ENCODE data around the gene GPR137C. TPM values are rescaled to one million over a fixed set of nuclear protein-coding genes. Genes with fewer than 3 reads are reported as not detected.

Gene GPR137C
- total and polyA plus RNA-seq, 2 experiments from 2014 or later = 1.7 to 2.5 TPM

- no peaks in the 10 kb centered on the region for H3K36me3 ChIP-seq (replicated peaks; ENCODE audit: insufficient read depth, low read depth)
- no peaks in the 10 kb centered on the region for H3K79me2 ChIP-seq
- TF ChIP-seq EZH2 (IDR thresholded peaks at IDR 0.05; ENCODE audit: borderline replicate concordance) (no peak), EZH2phosphoT487 (IDR thresholded peaks at IDR 0.05; ENCODE audit: low read depth, severe bottlenecking, unreplicated experiment) (no peak)
- H3K4me2 ChIP-seq = no peak overlapping the region
- H2AFZ ChIP-seq = no peak overlapping the region
- no peaks in the 10 kb centered on the region for H4K20me1 ChIP-seq (ENCODE audit: insufficient read depth, poor library complexity, severe bottlenecking)
- no peak overlapping the region for H3K4me3 ChIP-seq
- H3K9me2 ChIP-seq (replicated peaks; ENCODE audit: insufficient read depth) = no peaks in the 10 kb centered on the region
- DNase-seq (ENCODE audit: low spot score) = no peak
- no peaks in the 10 kb centered on the region for H3K4me1 ChIP-seq (ENCODE audit: insufficient read depth)
- H3K27ac ChIP-seq = no peak overlapping the region
- H3K27me3 ChIP-seq = no peaks in the 10 kb centered on the region
- H3K9me3 ChIP-seq (ENCODE audit: low read depth) = no peaks in the 10 kb centered on the region
Measured at GRCh38 chr14:52531481-52531880, 21.2 kb upstream of the GPR137C start.

GRCh38 chr14:52536269-52536668, 16.4 kb upstream of the GPR137C start:
- no peak overlapping the region for H3K4me2 ChIP-seq
- H4K20me1 ChIP-seq (ENCODE audit: insufficient read depth, poor library complexity, severe bottlenecking) = no peaks in the 10 kb centered on the region
- no peak for TF ChIP-seq EZH2 (IDR thresholded peaks at IDR 0.05; ENCODE audit: borderline replicate concordance)
- TF ChIP-seq EZH2phosphoT487 (IDR thresholded peaks at IDR 0.05; ENCODE audit: low read depth, severe bottlenecking, unreplicated experiment) = no peak
- no peak for TF ChIP-seq CTCF (IDR thresholded peaks at IDR 0.05; ENCODE audit: poor library complexity)
- no peak overlapping the region for H3K4me3 ChIP-seq
- no peak overlapping the region for H2AFZ ChIP-seq
- no peaks in the 10 kb centered on the region for H3K9me2 ChIP-seq (replicated peaks; ENCODE audit: insufficient read depth)
- WGBS (ENCODE audit: low lambda C conversion rate, missing lambda C conversion rate) = 96% methylated on average over 3 of the region's 3 CpGs
- H3K27ac ChIP-seq = no peak overlapping the region
- no peaks in the 10 kb centered on the region for H3K36me3 ChIP-seq (replicated peaks; ENCODE audit: insufficient read depth, low read depth)
- no peaks in the 10 kb centered on the region for H3K4me1 ChIP-seq (ENCODE audit: insufficient read depth)
- no peak for DNase-seq (ENCODE audit: low spot score)
- no peaks in the 10 kb centered on the region for H3K79me2 ChIP-seq
- no peaks in the 10 kb centered on the region for H3K9me3 ChIP-seq (ENCODE audit: low read depth)
- H3K27me3 ChIP-seq = no peaks in the 10 kb centered on the region

DNA sequence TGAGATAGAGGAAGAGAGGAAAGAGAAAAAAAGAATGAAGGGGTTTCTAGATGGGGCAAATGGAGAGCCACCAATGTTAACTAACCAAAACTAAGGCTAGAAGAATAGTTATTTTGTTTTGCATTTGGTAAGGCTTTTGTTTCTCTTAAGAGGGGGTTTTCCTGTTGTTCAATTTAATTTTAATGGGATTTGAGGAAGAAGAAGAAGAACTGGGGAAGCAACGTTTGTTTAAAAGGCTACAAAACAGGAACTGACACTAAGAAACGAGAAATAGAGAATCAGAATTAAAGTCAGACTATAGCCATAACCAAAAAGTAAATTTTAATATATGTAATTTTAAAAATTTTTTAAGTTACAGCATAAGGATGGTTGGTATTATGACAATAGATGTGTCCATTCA, 14.0 kb upstream of the GPR137C start:
- Histone ChIP-seq H4K20me1 (ENCODE audit: insufficient read depth, poor library complexity, severe bottlenecking) (no peaks in the 10 kb centered on the region), H2AFZ (no peak overlapping the region), H3K9me3 (ENCODE audit: low read depth) (no peaks in the 10 kb centered on the region), H3K4me2 (no peak overlapping the region), H3K9me2 (replicated peaks; ENCODE audit: insufficient read depth) (no peaks in the 10 kb centered on the region), H3K4me1 (ENCODE audit: insufficient read depth) (no peaks in the 10 kb centered on the region), H3K27ac (no peak overlapping the region), H3K79me2 (no peaks in the 10 kb centered on the region), H3K36me3 (replicated peaks; ENCODE audit: insufficient read depth, low read depth) (no peaks in the 10 kb centered on the region), H3K27me3 (no peaks in the 10 kb centered on the region), H3K4me3 (no peak overlapping the region)
- TF ChIP-seq EZH2 (IDR thresholded peaks at IDR 0.05; ENCODE audit: borderline replicate concordance) = no peak
- TF ChIP-seq CTCF (IDR thresholded peaks at IDR 0.05; ENCODE audit: poor library complexity) = no peak
- no peak for TF ChIP-seq EZH2phosphoT487 (IDR thresholded peaks at IDR 0.05; ENCODE audit: low read depth, severe bottlenecking, unreplicated experiment)
- 91% methylated on average over 2 of the region's 2 CpGs for WGBS (ENCODE audit: low lambda C conversion rate, missing lambda C conversion rate)
- DNase-seq (ENCODE audit: low spot score) = no peak

GRCh38 chr14:52545584-52546317, 6.9 kb upstream of the GPR137C start:
- Histone ChIP-seq H3K79me2 (peaks cover 24% of the 10 kb centered on the region), H3K9me2 (replicated peaks; ENCODE audit: insufficient read depth) (no peaks in the 10 kb centered on the region), H3K27ac (no peak overlapping the region), H3K4me3 (no peak overlapping the region), H2AFZ (no peak overlapping the region), H3K27me3 (no peaks in the 10 kb centered on the region), H4K20me1 (ENCODE audit: insufficient read depth, poor library complexity, severe bottlenecking) (no peaks in the 10 kb centered on the region), H3K4me2 (no peak overlapping the region), H3K4me1 (ENCODE audit: insufficient read depth) (peaks cover under 1% of the 10 kb centered on the region), H3K36me3 (replicated peaks; ENCODE audit: insufficient read depth, low read depth) (no peaks in the 10 kb centered on the region), H3K9me3 (ENCODE audit: low read depth) (no peaks in the 10 kb centered on the region)
- DNase-seq (ENCODE audit: low spot score) = no peak
- TF ChIP-seq EZH2phosphoT487 (IDR thresholded peaks at IDR 0.05; ENCODE audit: low read depth, severe bottlenecking, unreplicated experiment) (no peak), EZH2 (IDR thresholded peaks at IDR 0.05; ENCODE audit: borderline replicate concordance) (no peak), CTCF (IDR thresholded peaks at IDR 0.05; ENCODE audit: poor library complexity) (no peak)
- 80% methylated on average over 7 of the region's 7 CpGs for WGBS (ENCODE audit: low lambda C conversion rate, missing lambda C conversion rate)

Data from hepatocyte (in vitro differentiated cells).